Cerebellar nuclear complex (tissue), 1 donor: Measurements from ENCODE around the gene CDH8.
"Not testable (repeated sequence)": the region's sequence is repeated elsewhere in the genome, so short reads cannot be mapped to it uniquely, and the experiment has no call there.

Source experiments
- DNase-seq, 2 experiments: peaks; one replicate each; lab custom pipeline; 2025; lab: John Stamatoyannopoulos, UW

Gene CDH8

DNA sequence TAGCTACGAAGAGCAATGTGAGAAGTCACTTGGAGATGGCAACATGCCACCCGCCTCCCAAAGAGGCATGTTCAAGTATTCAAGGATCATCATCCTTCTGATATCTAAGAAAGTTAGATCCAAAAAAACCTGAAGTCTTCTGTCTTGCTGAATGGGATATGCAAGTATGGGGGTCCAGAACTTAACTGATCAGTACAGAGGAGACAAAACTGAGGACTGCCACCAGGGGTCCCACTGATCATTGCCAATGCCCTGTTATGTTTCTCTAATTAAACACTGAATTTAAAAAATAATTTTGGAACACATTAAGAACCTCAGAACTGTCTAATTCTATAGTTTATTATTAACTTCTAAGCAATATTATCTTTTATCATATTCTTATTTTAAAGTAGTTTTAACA is 99.7 kb downstream of the CDH8 start:
- no peak for DNase-seq

DNA sequence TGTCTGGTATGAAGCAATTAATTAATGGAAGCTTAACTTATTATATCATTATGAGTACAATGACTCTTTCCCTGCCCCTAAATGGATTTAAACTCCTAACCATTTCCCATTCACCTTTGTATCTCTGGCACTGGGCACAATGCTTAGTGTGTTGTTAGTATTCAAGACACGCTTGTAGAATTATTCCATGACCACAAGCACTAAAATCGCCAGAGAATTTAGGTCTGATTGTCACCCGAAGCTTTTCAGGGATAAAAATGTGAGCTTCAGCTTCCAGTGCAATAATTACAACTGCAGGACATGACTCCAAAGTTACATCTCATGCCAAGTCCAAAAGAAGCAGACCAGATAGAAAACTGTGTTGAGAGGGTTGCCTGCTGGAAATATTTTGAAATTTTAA is 101.6 kb downstream of the CDH8 start:
- DNase-seq, result no peak

DNA sequence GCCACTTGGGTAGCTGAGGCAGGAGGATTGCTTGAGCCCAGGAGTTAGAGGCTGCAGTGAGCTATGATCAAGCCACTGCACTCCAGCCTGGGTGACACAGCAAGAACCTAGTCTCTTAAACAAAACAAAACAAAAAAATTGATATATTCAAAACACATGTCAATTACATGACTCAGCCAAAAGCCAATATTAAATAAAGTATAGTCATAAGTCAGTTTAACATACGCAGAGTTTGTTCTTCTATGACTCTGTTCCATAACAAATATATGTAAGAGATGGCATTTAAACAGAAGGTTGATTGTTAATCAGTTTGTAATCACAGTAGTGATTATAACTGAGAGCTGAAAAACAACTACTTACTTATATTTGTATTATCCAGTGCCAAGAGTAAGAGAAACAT is 106.5 kb downstream of the CDH8 start:
- DNase-seq, result no peak

DNA sequence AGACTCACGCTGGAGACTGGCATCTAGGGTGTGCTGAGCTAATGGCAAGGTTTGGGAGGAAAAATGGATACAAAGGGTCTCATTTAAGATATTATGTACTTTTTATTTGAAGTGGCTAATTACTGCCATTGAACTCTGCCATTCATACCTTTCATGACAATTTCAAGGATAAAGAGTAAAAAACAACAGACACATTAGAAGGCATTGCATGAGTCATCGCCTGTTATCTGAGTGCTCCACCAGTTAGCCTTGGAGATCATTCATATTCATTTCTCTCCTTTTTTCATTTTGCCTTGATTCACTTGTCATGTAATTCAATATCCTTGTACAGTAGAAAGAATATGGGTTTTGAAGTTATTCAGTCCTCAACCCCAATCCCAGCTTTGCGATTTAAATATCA is 109.5 kb downstream of the CDH8 start:
- no peak for DNase-seq

DNA sequence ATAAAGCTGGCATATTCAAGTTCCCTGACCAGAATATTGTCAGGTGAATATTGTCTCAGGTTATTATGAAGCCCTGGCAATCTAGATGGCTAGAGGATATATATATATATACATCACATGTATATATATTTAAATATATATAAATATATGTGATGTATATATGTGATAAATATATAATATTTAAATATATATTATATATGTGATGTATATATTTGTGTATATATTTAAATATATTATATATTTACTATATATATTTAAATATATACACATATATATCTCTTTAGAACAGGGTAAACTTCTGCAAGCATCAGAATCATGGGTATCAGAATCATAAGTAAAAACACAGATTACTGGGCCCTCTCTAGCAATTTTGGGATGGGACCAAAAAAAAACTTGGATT is 112.6 kb downstream of the CDH8 start:
- DNase-seq, result no peak

DNA sequence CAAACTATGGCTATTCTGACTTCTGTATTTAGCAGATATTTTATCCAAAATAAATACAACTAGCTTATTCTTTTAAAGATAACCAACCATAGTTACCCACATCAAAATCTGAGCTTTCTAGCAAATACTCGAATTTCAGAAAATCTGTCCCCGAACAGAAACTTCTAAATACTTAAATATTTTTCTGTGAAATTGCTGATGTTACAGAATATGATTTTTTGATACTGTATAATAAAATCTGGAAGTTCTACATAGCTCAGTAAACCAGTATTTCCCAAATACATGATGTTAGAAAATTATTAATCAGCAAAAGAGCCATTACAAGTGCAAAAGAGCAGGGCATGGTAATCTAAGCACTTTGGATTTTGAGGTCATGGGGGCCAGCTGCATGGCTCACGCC is 114.9 kb downstream of the CDH8 start:
- DNase-seq, result no peak

DNA sequence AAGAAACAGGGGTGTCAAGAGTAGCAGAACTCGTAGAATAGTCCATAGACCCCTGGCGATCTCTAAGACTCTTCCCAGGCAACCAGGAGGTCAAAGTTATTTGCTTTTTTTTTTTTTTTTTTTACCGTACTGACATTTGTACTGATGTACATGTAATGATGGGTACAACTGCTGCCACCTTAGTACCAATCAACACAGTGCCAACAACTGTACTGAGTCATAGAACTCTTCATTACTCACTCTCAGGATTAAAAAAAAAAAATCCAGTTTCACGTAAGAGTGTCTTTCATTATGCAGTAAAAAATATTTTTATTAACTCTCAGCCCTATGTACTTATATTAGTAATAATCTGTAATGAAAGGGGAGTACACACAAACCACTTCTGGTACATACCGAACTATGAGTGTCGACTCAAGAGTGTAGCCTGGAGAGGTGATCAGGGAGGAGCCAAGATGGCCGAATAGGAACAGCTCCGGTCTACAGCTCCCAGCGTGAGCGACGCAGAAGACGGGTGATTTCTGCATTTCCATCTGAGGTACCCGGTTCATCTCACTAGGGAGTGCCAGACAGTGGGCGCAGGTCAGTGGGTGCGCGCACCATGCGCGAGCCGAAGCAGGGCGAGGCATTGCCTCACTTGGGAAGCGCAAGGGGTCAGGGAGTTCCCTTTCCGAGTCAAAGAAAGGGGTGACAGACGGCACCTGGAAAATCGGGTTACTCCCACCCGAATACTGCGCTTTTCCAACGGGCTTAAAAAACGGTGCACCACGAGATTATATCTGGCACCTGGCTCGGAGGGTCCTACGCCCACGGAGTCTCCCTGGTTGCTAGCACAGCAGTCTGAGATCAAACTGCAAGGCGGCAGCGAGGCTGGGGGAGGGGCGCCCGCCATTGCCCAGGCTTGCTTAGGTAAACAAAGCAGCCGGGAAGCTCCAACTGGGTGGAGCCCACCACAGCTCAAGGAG is 118.1 kb downstream of the CDH8 start:
- DNase-seq, result not testable (repeated sequence)

DNA sequence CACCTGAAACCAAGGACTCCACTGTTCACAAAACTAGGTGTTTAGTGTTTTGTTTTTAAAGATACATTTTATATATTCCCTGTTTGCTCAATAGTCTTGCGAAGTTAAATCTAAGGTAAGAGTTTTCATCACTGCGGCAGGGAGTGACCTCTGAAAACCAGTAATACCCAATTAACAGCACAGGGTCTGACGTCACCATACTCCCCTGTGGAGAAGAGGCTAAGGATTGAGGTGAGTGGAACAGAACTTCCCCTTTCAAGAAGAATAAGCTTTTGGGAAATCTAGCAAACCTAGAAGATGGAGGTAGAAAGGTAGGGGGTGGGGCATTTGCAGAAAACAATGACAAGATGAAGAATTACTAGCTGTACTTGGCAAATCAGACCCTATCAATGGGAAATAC is 120.7 kb downstream of the CDH8 start:
- DNase-seq, result no peak

DNA sequence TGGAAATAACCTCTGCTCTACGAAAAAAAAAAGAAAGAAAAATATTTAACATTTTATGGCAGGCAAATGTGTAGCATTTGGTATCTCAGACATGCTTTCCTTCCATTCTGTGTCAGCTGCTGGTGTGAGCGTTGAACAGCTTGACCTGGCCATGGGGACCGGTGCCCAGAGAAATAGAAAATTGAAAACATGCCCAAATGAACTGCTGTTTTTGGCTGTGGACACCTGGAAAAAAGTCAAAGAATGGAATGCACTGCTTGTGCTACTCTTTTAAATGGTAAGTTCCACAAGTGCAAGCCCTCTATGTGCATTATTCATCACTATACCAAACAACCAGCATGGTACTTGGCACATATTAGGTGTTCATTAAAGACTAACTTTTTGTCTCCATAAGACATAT is 127.2 kb downstream of the CDH8 start:
- no peak for DNase-seq

DNA sequence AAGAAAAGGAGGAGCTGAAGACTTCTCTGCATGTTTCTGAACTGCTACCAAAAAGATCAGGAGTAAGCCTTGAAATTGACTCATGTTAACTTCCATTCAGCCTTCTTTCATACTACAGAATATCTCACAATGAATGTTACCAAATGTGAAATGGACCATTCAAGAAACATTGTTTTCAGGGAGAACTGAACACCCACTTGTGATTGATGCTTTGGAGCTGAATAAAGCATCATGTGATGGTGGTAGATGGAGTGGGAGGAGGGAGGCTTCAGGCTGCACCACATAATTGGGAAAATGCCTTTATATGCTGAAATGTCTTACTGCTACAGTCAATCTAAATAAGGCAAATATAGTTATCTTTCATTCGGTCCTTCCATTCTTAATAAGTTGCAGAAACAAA is 127.8 kb downstream of the CDH8 start:
- no peak for DNase-seq

DNA sequence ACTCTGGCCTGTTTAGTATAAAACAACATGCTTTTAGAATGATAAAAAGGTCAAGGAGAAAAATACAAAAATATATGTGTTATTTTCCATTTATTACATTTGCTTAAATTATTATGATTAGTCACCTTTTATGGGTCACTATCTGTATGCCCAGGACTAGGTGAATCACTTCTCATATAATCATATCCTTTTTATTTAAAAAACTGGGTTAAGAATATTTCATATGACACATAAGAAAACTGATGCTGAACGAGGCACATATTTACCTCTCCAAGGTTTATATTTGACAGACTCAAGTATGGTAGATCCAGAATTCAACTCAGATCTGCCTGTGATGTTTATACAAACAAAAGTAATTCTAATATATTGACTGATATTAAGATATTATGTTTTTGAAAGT is 134.5 kb downstream of the CDH8 start:
- no peak for DNase-seq

DNA sequence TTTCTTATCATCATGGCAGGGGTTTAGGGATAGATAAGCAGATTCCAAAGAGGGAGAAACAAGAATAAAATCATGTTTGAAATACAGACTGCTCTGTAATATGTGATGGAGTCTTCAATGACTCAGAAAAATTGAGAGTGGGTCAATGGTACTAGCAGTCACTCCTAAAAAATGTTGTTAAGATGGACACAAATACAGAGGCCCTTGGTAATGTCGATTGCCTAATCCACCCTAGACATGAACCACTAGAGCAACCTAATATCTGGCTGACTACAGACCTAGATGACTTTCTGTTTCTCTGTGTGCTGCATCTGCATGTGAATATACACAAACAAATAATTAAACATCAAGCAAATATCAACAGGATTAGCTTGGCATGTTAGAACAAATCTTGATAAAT is 135.8 kb downstream of the CDH8 start:
- no peak for DNase-seq

DNA sequence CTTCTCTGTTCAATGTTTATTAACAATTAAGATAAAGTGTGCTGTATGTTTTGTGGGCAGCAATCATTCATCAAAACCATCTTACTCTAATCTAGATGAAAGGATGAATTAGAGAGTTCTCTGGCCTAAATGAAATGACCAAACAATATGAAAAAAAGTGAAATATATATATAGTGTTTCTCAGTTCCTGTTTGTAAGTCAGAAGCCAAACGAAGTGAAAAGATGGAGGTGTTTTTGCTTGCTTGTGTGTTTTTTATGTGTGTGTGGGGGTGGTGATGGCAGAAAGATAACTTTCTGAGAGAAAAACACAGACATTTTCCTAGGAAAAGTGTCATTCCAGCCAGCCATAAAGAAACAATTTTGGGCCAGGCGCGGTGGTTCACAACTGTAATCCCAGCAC is 138.6 kb downstream of the CDH8 start:
- DNase-seq, result no peak

DNA sequence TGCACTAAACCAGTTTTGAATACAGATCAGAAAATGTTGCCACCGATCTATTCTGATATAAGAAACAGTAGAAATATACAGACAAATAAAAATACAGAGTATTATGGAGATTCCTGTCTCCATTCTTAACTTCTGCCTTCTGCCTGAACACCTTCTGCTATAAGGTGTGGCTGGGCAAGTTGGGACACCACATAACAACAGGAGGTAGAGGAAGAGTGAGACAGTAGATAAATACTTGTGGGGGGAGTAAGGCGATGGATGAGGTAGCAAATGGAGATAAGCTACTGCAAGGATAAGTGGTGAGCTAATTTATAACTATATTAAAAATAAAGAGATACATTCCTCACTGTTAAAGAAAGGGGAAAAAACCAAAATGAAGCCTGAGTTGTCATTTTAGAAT is 143.7 kb downstream of the CDH8 start:
- DNase-seq, result no peak

DNA sequence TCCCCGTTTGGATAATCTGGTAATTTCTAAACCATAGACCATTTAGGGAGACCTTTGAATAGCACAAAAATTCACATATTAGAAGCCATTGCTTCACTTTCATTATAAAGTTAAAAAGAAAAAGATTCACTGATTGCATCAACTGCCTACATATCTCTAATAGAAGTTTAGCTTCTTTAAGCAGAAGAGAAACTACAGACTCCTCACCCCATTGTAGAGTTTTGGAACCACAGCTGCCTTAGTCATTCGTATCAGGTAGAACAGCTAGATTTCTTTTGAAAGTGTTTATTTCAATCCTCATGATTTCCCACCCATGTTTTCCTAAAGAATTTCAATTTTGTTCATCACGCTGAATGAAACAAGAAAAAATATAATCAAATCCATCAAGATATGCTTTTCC is 144.8 kb downstream of the CDH8 start:
- DNase-seq, result no peak

DNA sequence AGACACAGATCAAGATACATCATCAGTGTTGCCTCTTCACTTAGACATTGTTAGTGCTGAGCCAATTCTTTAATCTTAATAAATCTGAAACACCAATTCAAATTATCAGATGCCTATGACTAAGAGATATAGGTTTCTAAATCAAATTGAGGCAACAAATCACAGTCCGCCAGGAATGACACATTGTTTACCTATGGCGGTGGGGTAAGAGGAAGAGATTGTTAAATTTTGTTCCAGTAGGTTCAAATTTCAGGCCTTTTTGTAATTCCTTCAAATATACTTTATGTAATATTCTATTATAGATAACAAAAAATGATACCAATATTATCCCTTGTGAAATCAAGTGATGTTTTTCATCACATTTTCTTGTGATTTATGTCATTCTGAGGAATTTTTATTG is 145.9 kb downstream of the CDH8 start:
- no peak for DNase-seq

DNA sequence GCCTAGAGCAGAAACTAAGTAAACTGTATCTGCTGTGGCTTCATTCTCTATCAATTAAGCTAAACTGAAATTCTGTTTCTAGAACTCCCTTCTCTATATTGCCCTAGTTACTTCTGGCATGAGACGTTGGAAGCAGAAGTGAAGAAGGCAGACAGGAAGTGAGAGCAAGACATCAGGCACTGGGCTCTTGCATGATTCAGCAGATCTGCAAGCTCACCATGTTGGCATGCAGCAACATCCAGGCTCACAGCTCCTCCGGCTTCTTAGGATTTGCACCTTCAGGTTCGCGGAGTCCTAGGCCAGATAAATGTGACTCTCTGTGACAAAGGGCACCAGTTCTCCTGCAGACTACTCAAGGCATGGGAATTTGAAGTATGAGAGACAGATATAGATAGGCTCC is 148.3 kb downstream of the CDH8 start:
- no peak for DNase-seq

DNA sequence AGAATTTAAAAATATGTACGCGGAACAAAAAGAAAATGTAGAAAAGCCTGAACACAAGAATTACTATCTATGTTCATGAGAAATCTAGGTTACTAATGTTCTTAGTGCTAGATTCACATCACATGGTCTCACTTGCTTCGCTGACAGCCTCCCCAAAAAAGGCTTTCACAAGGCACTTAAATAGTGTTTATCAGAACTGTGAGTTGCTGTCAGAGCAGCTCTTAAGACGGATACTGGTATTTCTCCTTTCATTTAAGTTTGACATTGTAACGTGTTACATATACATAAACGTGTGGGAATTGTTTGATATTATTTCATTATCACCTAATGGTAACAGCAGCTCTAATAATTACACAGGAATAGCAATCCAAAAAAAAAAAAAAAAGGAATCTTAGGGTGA is 150.9 kb downstream of the CDH8 start:
- DNase-seq, result no peak

DNA sequence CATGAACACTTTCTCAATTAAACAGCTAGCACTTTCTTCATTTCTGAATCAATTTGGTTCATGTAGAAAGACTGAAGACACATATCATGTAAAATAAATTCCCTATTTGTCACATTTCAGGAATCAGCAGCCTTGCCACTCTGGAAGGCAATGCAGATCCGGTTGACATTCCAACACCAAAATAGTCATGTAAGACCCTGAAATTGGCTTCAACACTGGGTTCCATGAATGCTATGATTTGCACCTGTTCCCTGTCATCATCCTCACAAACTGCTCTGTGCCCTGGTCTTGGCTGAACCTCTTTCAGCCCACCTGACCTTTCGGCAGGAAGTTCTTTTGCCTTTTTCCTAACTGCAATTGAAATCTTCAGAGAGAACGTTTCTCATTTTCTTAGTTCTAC is 156.9 kb downstream of the CDH8 start:
- no peak for DNase-seq

DNA sequence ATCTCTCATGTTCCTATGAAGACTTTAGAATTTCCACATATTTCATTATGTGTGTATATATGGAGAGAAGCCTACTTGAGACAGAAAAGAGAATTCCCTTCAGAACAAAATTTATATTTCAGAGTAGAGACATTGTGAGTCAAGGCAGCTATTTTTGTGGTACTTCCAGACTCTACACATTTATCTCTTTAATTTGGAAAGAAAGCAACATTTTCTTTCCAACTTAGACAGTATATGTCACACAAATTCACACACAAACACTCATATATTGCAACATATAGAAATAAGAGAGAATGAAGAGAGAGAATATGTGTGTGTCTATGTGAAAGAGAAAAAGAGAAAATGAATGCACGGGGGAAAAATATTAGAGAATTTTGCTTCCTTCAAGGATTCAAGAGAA is 158.8 kb downstream of the CDH8 start:
- no peak for DNase-seq

DNA sequence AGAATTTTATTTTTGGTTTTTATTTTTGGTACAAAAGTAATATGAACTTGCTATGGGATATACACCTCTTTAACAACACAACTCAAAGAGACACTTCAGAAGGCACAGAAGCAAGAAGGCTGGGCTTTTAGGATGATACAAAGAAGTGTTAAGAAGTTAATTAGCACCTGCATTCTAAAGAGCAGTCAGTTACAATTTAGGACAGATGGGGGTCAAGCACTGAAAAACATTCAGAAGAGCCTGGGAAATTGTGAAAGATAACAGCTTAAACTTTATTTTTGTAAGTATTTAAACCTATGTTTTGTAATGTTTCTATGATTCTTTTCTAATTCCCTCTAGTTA is 163.5 kb downstream of the CDH8 start:
- DNase-seq, result no peak

DNA sequence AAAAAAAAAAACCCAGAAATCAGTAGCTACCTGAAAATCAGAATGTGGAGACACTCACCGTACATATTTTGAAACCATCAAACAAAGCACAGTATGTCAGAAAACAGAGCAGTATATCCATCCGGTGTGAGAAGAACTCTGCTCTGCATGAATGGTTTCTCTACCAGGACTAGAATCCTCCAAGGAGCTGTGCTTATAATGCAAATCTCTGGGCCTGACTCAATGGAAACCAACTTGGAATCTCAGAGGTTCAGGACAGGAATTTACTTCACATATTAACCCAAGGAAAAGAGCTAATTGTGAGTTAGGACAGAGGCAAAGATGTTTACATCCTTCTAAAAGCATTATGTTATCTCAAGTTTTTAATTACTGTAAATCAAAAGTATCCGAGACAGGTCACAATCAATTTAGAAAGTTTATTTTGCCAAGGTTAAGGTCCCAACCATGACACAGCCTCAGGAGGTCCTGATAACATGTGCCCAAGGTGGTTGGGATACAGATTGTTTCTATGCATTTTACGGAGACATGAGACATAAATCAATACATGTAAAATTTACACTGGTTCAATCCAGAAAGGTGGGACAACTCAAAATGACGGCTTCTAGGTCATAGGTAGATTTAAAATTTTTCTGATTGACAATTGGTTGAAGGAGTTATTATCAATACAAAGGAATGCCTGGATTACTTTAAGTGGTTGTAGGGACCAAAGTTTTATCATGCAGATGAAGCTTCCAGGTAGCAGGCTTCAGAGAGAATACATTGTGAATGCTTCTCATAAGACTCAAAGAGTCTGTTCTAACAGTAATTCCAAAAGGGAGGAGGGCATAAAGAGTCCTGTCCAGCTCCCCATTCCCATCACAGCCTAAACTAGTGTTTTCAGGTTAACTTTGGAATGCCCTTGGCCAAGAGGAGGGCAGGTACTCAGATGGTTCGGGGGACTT is 164.1 kb downstream of the CDH8 start:
- no peak for DNase-seq
